Stomach smooth muscle (tissue), 2 donors: ENCODE results near the gene CFAP74.

Source experiments
- H3K27ac ChIP-seq: one replicate; pipeline ENCODE4 v1.7.0; 2013; ENCODE audit warnings: mild to moderate bottlenecking, low read length, inconsistent platforms
- H3K27me3 ChIP-seq, 2 donors: one replicate each; pipeline ENCODE4 v1.7.0; 2013; ENCODE audit warnings: low read length in 2 of 2; ENCODE audit not compliant: insufficient read depth in 2 of 2, control insufficient read depth in 1 of 2
- H3K36me3 ChIP-seq, 2 donors: one replicate each; pipeline ENCODE4 v1.7.0; 2013; ENCODE audit warnings: low read length in 2 of 2; ENCODE audit not compliant: control insufficient read depth in 2 of 2, insufficient read depth in 2 of 2
- H3K4me1 ChIP-seq: one replicate; pipeline ENCODE4 v1.7.0; 2013; ENCODE audit warnings: low read length; ENCODE audit not compliant: control insufficient read depth, insufficient read depth
- H3K4me3 ChIP-seq, 2 donors: one replicate each; pipeline ENCODE4 v1.7.0; 2013; ENCODE audit warnings: low read length in 2 of 2
- H3K9ac ChIP-seq, 2 donors: one replicate each; pipeline ENCODE4 v1.7.0; 2013; ENCODE audit warnings: low read length in 2 of 2, mild to moderate bottlenecking in 1 of 2
- H3K9me3 ChIP-seq, 2 donors: one replicate each; pipeline ENCODE4 v1.7.0; 2013; ENCODE audit warnings: low read length in 2 of 2; ENCODE audit not compliant: control insufficient read depth in 2 of 2
- donor health status: healthy.
- donor health status: Pancreatic carcinoma.

Gene CFAP74

DNA sequence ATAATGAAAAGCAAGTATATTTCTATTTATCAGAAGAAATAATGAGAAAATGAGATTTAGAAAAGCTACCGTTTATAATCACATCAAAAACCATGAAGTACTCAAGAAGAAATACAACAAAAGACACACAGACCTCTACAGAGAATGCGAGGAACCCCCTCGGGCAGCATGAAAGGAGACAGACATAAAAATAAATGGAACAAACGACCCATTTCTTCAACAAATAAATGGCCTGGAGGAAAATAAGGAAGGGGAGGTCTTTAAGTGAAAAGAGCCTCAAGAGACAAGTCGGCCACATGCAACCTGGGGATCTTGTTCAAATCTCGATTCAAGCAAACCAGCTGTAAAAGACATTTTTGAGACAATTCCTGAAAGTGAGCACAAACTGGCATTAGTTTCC lies 6.0 kb downstream of the CFAP74 start:
- no peak overlapping the region for H3K9ac ChIP-seq
- no peak overlapping the region for H3K4me3 ChIP-seq
- H3K27me3 ChIP-seq, result peaks cover 12 to 14% of the 10 kb centered on the region in 2 donors
- H3K9me3 ChIP-seq, result no peaks in the 10 kb centered on the region
- H3K4me1 ChIP-seq, result no peaks in the 10 kb centered on the region
- no peak overlapping the region for H3K27ac ChIP-seq
- H3K36me3 ChIP-seq, result no peaks in the 10 kb centered on the region

DNA sequence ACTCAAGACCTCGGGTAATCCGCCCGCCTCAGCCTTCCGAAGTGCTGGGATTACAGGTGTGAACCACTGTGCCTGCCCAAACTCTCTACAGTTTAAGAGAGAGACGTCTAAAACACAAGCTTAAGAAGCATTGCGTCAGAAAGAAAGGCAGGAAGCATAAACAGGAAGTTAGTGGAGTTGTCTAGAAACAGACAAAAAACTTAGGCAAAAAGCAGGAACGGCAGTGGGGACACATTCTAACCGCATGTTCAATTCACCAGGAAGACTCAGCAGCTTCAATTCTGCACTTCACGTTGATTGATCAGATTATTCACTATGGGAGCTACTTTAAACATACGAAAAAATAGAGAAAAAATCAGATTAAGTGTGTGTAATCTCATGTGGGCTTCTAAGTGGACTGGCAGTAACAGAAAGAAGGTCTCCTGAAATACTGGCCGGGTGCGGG lies 7.4 kb downstream of the CFAP74 start:
- Histone ChIP-seq H3K4me1 (no peaks in the 10 kb centered on the region), H3K27ac (no peak overlapping the region), H3K4me3 (no peak overlapping the region), H3K9ac (no peak overlapping the region), H3K27me3 (peaks cover 9 to 12% of the 10 kb centered on the region in 2 donors), H3K36me3 (no peaks in the 10 kb centered on the region), H3K9me3 (no peaks in the 10 kb centered on the region)

DNA sequence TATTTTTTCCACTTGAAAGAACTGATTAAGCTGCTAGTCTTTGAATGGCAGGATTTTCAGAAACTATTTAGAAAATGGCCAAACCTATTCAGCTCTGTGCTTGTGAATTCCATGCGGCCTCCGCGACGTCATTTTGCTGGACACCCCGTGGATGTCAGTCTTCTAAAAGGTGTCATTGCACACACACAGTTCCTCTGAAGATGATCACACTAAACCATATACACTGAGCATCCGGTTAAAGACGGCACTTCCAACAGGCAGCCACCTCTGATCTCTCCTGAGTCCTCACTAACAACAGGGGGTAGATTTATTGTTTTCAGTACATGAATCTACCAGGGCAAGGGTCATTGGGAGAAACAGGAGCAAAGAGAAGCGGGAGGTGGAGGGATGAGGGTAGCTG lies 9.1 kb downstream of the CFAP74 start:
- Histone ChIP-seq H3K4me3 (no peak overlapping the region), H3K4me1 (peaks cover 2% of the 10 kb centered on the region), H3K9me3 (no peaks in the 10 kb centered on the region), H3K27ac (no peak overlapping the region), H3K36me3 (no peaks in the 10 kb centered on the region), H3K27me3 (peaks cover 2 to 3% of the 10 kb centered on the region in 2 donors), H3K9ac (no peak overlapping the region)

DNA sequence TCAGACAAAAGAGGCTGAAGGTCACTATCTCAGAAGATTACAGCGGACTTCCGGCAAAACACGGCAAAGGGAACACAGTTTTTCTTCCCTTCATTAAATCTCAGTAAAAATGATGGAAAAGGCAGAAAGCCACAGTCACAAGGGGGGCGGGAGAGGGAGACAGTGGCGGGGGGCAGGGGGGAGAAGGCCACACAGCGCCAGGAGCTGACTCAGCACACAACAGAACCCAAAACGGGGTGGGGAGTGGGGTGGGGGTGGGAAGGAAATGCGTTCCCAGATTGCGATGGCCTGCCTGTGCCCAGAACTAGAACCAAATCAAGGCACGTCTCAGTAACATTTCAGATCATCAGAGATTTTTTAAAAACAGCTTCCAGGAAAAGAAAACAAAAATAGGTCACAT lies 13.4 kb downstream of the CFAP74 start:
- Histone ChIP-seq H3K9me3 (no peaks in the 10 kb centered on the region), H3K36me3 (no peaks in the 10 kb centered on the region), H3K4me3 (no peak overlapping the region), H3K4me1 (peaks cover 7% of the 10 kb centered on the region), H3K27me3 (peaks cover 11 to 17% of the 10 kb centered on the region in 2 donors), H3K9ac (no peak overlapping the region), H3K27ac (no peak overlapping the region)

DNA sequence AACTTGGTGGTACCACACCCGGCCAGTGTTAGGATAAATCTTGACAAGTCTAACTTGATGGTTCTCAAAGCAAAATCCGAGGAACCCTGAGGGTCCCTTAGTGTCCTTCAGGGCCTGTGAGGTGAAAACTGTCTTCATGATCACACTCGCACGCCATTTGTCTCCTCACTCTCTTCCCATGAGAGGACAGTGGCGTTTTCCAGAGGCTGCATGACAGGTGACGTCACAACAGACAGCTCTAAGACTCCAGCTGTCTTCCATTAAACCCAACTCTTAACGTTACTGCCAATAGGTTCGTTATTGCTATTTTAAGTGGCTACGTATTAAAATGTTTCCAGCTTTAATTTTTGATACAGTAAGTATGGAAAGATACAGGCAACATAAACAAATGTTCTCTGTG lies 13.8 kb downstream of the CFAP74 start:
- Histone ChIP-seq H3K27ac (peak overlapping the region; percentile 2), H3K4me3 (no peak overlapping the region), H3K4me1 (peaks cover 7% of the 10 kb centered on the region), H3K27me3 (peaks cover 11 to 17% of the 10 kb centered on the region in 2 donors), H3K36me3 (no peaks in the 10 kb centered on the region), H3K9ac (no peak overlapping the region), H3K9me3 (no peaks in the 10 kb centered on the region)

DNA sequence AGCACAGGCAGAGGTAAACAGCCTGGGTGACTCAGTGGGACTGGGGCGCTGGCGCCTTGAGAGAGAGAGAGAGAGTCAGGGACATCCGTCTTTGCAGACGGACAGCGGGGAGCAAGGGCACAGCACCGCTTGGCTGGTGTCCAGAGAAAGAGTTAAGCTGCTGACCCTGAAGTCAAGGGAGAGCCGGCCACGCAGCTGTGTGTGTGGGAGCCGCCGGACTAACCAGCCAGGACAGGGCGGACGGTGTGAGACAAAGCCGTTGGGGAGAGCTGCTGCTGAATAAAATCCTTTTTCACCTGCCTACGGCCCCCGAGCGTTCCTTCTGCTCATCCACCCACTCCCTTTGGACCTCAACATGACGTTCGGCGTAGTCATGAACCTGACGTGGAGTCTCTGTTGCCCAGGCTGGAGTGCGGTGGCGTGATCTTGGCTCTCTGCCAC lies 14.5 kb downstream of the CFAP74 start:
- Histone ChIP-seq H3K9me3 (no peaks in the 10 kb centered on the region), H3K36me3 (no peaks in the 10 kb centered on the region), H3K9ac (no peak overlapping the region), H3K27me3 (peaks cover 11 to 17% of the 10 kb centered on the region in 2 donors), H3K4me1 (peaks cover 7% of the 10 kb centered on the region), H3K4me3 (no peak overlapping the region), H3K27ac (peak overlapping the region; percentile 2)

DNA sequence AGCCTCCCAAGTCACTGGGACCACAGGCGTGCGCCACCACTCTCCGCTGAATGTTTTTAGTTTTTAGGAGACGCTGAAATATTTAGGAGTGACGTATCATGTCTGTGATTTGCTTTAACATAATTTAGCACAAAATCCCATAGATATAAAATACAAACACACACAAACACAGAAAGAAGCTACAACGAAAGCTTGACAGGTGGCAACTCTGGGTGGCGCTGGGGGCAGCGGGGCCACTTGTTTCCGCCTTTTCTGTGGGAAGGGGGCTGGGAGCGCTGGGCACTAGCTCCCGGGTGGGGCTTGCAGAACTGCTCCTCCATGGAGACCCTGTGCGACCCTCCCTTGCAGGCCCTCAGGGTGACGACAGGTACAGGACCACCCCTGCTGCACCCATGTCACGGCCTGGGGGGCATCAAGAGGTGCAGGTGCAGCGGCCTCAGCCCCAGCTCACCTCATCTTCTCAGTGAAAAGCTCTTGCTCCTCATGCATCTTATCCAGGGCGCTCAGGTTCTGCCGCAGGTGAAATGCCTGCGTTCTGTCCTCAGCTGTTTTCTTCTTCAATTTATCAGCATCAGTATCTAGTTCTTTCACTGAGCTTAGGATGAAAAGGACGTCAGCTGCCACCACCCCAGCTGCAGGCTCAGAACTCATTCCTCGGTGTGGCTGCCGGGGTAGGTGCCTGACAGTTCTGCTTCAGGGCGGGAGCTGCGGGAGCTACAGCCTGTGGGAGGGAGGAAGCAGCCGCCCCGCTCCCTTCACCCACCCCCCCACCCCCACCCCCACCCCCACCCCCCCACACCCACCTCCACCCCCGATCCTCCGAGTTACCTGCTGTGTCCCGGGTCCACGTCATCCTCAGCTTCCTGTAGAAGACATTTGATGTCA lies 15.3 kb downstream of the CFAP74 start:
- Histone ChIP-seq H3K27me3 (peaks cover 11 to 17% of the 10 kb centered on the region in 2 donors), H3K27ac (no peak overlapping the region), H3K36me3 (no peaks in the 10 kb centered on the region), H3K4me3 (no peak overlapping the region), H3K4me1 (peaks cover 7% of the 10 kb centered on the region), H3K9me3 (no peaks in the 10 kb centered on the region), H3K9ac (no peak overlapping the region)

DNA sequence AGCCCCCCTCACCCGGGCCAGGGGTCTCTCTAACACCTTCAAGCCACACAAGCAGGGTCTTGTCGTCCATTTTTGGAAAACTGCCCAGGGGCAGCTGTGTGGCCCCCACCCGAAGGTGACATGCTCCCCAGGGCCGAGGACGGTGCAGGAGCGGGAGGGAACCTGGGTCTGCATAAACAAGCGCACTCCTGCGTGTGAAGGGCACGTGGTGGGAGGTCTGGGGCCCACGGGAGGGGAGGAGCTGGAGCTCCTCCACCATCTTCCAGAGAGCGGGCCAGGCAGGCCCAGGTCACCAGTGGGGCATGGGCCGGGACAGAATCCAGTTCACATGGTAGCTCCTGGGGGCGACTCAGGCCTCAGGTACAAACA lies 16.5 kb downstream of the CFAP74 start:
- Histone ChIP-seq H3K27me3 (peaks cover 11 to 17% of the 10 kb centered on the region in 2 donors), H3K36me3 (no peaks in the 10 kb centered on the region), H3K9me3 (no peaks in the 10 kb centered on the region), H3K9ac (no peak overlapping the region), H3K4me3 (no peak overlapping the region), H3K27ac (no peak overlapping the region), H3K4me1 (peaks cover 7% of the 10 kb centered on the region)

DNA sequence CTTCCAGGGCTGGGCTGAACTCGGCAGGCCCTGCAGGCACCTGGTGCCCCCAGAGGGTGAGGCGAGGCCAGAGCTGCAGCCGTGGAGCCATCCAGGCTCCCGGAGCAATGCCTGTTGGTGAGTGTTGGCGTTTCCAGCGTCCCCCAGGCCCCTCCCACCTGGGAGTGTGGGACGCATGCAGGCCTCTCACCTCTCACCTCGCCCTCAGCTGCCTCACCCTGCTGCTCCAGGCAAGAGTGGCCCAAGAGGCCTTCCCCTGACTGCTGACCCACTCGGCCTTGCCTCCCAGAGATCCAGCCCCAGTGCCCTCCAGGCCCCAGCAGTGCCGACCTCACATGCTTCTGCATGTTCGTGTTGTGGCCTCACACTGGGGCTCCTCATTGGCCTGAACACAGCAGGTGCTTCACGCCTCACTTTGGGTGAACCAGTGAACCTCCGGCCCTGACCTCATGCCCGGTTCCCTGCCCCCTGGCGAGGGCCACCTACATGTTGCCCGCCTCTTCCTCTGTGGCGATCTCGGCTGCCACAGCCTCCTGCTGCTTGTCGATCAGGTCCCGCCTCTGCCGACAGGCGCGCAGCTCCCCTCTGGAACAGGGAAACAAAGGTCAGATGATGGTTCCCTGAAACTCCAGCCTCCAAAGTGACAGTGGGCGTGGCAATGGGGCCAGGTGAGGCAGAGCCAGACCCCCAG lies 17.0 kb downstream of the CFAP74 start:
- Histone ChIP-seq H3K36me3 (no peaks in the 10 kb centered on the region), H3K4me1 (peaks cover 7% of the 10 kb centered on the region), H3K27ac (no peak overlapping the region), H3K9me3 (no peaks in the 10 kb centered on the region), H3K27me3 (peaks cover 11 to 17% of the 10 kb centered on the region in 2 donors), H3K4me3 (no peak overlapping the region), H3K9ac (no peak overlapping the region)

DNA sequence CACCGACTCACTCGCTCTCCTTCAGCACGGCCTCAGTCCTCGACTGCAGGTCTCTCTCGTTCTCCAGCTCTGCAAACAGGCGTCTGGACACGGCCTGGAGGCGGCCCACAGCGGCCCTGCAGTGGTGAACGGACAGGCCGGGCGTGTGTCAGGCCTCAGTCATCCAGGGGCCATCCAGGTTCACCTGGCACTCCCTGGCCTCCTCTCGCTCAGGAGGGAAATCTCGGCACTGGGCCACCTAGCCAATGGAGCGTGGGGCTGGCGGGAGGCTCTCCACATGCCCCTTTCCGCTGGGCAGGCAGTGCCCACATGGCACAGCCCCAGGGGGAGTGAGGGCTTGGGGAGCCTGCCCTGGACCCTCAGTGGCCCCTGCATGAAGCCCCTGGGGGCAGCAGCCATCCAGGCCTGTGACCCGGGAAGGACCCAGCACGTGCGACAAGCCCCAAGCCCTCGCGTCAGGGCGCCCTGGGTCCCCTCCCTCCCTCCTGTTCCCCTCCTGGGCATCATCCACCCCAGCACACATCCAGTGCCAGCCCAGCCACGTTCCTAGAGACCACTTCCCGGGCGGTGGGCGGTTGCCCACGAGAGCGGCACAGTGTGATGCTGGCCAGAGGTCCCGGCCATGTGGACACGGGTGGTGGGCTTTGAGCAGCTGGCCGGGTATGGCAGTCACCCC lies 18.1 kb downstream of the CFAP74 start:
- no peak overlapping the region for H3K9ac ChIP-seq
- no peaks in the 10 kb centered on the region for H3K36me3 ChIP-seq
- no peak overlapping the region for H3K4me3 ChIP-seq
- H3K27ac ChIP-seq, result no peak overlapping the region
- no peaks in the 10 kb centered on the region for H3K9me3 ChIP-seq
- H3K4me1 ChIP-seq, result peaks cover 5% of the 10 kb centered on the region
- peaks cover 11 to 17% of the 10 kb centered on the region in 2 donors for H3K27me3 ChIP-seq
